ENCODE data around the gene ENDOD1.

ENDOD1 gene

DNA sequence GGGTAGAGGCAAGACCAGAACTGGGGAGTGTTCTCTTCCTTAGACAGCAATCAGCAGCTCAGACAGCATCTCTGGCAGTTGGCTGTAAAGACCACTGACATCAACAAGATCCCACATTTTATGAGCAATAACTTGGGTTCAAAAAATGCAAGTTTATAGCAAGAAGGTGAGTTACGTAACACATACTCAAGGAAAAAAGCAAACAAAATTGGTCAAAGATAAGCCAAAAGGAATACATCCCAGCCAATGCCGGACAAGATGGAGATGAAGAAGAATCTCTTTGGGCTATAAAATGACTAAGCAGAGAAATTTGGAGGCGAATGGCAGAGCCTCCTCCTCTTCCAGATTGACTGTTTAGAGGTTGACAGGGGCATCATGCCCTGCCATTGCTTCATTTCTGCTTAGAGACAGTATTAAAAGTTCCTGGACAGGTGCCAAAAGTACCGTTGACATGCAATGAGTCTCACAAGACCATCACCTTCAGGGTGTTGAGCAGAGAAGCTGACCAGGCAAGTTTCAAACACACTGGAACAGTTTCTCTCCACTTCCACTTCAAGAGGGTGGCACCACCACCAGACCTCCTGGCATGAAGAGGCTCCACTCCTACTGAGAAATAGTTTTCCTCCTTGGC is 55.9 kb downstream of the ENDOD1 start:
- no peak for DNase-seq

DNA sequence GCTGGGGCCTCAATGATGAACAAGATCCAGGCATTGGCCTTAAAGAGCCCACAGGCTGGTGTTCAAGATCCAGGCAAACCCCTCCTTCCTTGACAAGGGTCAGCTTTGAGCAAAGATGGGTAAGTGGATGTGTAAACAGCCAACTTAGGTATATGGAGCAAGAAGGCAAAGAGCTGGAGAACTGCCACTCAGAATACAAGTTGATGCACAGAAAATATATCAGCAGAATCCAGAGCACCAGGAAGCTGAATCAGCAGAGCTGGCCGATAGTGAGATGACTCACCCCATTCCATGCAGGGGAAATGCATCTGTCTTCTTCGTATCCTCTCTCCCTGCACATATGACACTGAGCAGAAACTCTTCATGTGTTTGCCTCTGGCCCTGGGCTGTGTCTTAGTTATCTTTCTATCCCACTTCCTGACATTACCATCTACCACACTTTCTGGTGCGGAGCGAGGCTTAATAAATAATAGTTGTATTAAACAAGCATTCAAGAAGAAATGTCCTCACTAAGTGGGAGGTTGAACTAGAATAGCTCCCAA is 57.8 kb downstream of the ENDOD1 start:
- DNase-seq, result no peak

DNA sequence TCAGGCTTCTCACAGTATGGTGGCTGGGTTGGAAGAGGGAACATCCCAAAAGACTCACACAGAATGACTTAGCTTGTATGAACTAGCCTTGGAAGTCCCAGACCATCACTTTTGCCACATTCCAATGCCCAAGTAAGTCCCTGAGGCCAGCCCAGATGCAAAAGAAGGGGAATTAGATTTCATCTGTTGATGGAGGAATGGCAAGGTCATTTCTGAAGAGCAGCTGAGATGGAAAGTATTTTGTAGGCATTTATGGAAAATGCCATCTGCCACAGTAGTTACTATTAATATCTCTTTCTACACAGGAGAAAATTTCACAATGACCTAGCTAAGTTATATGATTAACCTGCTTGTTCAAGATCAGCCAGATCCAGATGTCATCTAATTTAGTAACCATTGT is 58.8 kb downstream of the ENDOD1 start:
- DNase-seq, result no peak

DNA sequence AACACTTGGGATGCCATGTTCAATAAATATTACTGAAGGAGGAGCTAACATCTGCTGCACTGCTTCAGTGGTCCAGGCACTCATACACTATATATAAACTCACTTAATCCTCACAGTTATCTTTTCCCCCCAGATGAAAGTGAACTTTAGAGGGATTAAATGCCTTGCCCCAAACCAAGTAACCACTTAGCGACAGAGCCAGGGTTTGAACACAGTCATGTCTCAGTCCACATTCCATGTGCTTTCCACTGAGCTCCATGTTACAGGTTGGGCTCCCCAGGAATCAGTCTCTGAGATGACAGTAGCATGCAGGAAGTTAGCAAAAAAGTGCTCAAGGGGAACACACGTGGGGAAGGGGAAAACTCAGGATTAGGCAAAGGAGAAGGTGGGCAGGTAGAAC is 59.3 kb downstream of the ENDOD1 start:
- DNase-seq, result no peak

DNA sequence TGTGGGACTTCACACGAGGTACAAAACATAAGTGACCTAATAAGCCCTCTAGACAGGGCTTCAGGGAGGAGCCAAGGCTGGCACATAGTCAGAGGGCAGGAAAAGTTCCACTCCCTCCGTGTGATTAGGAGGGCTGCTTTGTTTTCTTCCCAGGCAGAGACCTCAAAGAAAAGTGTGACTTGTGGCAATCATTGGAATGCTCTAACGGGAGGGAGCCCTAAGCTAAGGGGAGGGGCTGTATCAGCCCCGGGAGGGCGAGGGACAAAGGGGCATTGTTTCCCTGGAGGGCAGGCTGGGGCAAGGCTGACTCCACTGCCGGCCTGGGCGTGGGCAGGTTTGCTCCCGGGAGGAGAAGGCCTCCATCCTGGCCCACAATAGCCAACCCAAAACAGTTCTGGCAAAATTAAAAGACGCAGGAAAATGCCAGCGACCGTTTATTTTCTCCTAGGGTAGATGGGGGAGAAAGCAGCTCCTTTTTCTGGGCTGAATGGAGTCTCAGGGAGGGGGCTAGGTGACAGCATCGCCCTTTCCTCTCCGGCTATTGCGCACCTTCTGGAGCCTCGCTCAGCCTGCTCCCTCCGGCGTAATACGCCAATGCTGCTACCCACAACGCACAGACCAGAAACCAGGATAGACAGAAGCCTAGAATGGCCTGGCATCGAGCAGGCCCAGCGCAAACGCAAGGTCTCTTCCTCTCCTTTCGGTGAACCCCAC is 60.2 kb downstream of the ENDOD1 start:
- no peak for DNase-seq

DNA sequence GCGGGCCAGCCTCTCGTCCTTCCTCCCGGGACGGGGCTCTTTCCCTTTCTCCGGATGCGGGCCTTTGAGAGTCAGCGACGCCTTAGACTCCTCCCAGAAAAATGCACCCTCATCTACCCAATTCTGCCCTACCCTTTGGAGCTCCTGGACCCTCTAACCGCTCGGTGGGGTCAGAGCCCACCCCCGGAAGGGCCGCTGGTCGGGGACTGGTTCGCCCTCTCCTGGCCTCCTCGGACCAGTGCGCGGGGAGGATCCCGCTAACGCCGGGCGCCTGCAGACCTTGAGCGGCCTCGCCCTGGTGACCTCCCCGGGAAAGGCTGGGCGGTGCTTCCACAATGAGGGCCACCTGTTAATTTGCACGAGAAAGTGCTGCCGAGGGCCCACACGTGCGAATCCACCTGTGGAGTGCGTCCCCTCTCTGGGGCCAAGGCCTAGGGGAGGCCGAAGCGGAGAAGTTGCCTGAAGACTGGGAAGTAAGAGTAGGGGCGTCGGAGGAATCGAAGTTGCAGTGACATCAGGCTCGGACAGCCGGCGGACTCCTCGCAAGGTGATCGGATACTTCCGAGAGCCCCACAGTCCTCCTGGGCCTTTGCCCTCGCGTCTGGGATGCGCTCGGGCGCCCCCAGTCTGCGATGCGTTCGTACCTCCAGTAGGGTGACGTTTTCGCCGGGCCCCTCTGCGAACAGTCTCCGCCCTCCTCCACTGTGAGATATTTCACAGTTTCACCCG is 61.5 kb downstream of the ENDOD1 start:
- DNase-seq, result peak; percentile 85

DNA sequence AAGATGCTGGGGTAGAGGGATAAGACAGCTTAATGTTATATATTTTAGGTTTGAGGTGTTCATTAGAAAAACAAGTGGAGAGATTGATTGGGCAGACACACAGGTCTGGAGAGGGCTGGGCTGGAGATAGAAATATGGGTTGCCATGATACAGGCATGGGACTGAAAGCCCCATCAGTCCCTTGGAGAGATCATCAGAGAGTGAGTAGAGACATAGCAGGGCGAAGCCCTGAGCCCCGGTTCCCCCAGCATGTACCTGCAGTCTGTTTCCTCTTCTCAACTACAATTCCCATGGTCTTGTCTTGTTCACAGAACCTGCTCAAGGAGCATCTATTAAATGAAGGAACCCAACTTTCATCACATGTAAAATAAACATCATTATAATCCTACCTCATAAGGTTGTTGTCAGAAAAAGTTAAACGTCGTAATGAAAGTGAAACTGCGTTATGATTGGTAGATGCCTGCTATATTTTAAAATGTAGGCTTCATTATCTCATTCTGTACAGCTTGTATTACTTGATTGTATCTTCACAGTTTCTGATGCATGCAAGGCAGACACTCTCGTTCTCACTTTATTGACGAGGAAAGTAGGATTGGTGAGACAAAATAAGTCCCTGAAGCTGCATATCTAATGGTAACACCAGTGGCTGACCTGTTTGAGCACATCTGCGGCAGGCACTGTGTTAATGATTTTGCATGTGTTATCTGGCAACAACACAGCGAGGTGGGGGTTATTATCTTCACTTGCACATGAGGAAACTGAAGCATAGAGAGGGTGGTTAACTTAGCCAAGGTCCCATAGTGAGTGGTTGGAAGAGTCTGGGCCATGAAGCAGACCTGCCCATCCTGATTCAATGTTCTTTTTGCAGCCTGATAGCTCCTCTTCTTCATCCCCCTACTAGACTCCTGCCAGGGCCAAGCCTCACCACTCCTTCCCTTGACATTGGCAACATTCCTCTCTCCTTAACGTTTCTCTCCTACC is 63.5 kb downstream of the ENDOD1 start:
- DNase-seq, result peak; percentile 15

DNA sequence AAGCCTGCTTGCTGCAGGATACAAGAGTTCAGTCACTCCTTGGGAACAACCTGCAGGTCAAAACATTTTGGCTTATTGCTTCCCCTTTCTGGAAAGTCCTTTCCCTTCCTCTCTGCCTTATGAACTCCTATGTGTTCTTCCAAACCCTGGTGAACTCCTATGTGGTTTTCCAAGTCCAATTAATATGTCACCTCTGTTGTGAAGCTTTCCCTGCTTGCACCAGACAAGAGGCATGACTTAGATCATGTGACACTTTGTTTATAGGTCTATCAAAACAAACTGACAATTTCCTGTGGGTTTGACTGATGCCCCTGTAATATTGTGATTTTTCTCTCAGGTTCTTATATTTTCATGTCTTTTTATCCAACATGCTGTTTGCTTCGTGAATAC is 64.2 kb downstream of the ENDOD1 start:
- DNase-seq, result no peak

DNA sequence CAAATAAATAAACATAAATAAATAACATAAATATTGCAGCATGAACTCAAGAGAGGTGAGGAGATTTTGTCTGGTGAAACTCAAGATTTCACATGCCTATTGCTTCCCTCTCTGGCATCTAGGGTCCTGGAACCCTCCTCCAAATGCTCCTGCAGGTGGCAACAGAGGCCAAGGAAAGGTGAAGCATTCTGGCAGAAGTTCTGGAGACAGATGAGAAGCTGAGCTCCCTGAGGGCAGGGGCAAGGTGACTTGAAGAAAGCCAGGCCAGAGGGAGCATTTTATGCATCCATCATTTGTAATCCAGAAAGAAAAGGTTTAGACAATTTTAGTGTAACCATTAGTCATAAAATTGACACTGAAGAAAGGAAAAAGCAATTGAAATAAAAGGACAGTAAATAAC is 64.9 kb downstream of the ENDOD1 start:
- peak; percentile 52 for DNase-seq

DNA sequence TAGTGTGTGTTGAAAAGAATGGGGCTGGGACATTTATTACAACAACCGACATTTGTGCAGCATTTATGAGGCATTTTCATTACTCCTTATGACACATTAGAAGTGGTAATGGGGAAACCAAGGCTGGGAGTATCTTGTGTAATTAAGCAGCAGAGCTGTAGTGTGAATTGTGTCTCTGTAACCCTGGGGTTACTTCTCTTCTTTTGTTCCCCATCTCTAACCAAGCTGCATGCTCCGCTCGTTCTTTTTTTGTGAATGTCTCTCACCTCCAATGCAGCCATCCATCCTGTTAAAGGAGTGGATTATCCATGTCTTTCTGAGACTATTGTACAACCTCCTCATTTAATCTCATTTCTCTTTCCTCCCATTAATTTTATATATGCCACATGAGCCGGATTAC is 65.7 kb downstream of the ENDOD1 start:
- DNase-seq, result no peak

DNA sequence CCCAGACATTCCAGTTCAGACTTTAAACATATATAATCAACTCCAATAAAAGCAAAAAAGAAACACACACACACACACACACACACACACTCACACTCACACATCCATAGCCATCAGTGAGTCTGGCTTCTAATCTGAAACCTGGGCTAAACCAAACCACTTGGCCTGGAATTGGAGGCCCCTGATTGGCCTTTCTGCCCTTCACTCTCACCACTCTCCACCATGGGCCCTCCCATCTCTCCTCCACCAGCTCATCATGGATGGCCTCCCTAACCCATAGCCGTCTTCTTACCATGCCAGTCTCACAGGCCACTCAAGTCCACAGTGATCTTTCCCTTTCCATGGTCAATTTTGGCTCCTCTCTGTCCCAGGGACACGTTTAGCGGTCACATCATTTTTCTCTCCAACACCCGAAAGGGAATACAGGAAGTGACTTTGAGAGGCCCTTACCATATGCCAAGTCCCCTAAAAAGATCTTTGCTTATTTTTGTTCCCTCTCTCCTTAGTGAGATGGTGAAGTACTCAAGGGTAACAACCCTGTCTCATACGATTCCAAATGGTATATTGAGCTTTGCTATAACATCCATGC is 66.6 kb downstream of the ENDOD1 start:
- DNase-seq, result no peak

DNA sequence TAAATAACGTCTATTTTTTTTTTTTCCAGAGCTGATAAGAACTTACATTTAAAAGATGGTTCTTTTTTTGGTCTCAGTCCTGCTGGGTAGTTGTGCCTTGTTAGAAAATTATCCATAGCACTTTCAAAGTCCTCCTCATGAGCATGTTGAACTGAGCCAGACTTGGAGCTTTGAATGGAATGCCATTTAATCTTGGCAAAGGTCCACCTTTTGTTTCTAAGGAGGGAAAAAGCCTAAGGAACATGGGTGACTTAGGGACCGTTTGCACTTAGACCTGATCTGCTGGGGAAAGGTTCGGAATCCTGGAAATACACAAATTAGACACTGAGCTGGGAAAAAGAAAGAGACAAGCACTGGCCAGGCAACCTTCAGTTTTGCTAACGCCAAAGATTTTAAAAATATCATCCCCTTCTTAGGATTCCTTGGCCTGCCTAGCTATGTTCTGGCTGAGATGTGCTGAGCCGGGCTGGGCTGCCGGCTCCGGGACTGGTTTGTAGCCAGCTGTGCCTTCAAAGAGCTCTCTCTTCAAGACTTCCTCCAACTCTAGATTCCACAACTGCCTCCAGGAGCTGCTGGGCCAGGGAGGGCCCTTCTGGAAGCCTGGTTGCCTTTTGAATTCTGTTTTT is 67.4 kb downstream of the ENDOD1 start:
- no peak for DNase-seq

DNA sequence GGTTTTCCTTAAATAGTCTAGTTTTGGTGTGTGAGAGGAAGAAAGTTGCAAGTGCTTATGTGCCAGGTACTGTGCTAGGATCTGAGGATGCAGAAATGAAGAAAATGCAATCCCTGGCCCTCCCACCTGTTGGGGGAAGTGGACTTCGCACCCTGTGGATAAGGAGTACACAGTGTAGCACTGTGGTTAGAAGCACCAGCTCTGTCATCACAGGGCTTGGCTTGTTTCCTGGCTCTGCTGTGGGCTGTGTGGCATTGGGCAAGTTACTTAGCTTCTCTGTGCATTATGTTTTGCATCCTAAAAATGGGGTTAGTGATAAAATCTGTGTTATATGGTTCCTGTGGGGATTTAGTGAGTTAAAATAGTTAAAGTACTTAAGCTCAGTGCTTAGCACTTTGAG is 68.2 kb downstream of the ENDOD1 start:
- DNase-seq, result no peak

DNA sequence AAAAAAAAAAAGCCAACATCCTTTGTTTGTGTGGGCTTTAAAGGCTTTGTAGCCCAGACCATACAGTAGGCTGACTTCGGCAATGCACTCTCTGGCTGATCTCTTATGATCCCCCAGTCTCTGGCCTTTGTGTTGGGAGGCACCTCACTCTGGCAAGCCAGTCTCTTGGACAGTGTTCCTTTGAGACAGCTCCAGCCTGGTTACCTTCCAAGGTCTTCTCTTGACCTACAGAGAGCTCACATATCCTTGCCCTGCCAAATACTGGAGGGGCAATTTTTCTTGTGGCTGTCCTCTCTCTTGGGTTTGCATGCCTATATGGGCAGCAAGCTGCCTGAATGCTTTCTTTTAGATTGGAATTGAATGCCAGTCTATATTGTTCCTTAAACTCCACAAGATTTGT is 71.6 kb downstream of the ENDOD1 start:
- no peak for DNase-seq

DNA sequence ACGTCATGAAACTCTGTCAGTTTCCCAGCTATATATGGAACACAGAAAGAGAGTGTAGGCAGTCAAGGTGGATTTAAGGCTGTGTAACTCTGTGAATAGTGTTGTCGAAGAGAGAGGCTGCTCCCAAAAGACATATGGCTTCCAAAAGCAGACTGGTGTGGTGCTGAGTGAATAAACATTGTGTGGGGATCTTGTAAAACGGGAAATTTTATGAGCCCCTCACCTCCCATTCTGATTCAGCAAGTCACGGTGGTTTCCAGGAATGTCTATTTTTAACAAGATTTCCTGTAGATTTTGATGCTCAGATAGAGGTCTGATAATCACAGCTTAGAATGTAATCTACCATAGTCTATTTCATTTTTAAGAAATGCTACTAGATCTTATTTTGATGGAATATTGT is 73.5 kb downstream of the ENDOD1 start:
- no peak for DNase-seq

DNA sequence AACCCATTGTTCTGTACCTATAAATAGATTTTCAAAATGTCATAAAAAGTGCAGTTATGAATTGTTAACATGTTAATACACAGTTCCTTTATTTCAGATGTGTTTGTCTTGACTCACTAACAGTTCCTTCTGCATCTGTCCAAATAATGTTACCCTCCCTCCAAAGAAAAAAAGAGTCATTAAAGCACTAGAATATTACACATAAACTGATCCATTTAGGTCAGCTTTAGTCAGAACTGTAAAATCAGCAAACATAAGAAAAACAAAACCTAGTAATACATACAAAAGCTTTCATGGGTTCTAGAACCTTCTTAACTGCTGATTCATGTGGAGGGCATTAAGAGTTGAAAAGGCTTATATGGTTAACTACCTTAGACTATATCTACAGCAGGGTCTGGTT is 76.0 kb downstream of the ENDOD1 start:
- no peak for DNase-seq

DNA sequence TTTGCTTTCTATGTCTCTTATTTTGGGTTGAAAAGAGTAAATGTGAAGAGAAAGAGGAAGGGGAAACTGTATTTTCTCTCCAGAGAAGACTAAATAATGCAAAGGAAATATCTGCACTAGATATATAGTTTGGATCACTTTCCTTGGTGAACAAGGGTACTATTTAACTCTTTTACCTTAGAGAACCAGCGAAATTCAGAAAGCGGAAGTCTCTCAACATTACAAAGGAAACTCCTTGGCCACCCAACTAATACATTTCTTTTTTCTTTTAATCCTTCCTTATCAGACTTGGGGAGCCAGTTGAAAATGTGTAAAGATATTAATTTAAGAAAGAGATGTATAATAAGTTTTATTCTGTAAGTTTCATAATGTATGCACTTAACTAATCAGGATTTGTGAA is 77.1 kb downstream of the ENDOD1 start:
- no peak for DNase-seq

DNA sequence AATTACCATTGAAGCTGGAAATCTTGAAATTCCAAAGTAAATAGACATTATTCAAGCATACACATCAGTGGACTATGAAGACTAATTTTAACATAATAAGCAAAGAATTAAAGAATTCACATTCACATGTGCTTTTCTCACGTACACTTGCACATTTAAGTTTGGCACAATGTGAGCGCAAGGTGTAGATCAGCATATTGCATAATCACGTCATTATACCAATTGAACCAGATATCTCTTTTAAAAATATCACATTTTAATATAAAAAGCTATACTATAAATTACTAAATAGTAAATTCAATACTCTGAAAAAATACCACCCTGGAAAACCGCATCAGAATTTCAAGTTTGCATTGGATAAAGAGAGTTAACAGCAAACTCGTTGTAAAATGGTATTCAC is 80.6 kb downstream of the ENDOD1 start:
- no peak for DNase-seq

DNA sequence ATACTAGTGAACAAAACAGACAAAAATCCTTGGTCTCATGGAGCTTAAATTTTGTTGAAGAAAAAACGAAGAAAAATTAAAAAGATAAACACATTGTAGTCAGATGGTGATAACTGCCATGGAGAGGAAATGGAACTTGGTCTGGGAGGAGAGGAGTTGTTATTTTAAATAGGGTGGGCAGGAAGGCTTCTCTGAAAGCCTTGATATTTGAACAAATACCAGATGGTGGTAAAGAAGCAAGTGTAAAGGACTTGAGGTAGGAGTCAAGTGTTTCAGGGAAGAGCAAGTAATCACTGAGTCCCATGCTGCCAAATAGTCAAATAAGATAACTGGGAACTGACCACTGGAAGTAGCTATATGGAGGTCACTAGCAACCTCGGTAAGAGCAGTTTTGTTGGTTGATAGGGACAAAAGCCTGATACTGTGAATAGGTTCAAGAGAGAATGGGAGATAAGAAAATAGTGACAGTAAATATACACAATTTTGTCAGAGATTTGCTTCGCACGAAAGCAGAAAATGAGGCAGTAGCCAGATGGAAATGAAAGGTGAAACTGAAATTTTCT is 86.3 kb downstream of the ENDOD1 start:
- no peak for DNase-seq

Data from activated effector memory CD4-positive, alpha-beta T cell treated with Interleukin-2 at 50 U/mL for 16 hours (primary cell).